HAP-1 (cell line): Measurements from ENCODE around the gene MARCHF6.
"Not testable (repeated sequence)": the region's sequence is repeated elsewhere in the genome, so short reads cannot be mapped to it uniquely, and the experiment has no call there.

Source experiments
- DNase-seq, 2 experiments: peaks; one replicate each; pipeline ENCODE4 v3.0.0-alpha.2; 2016 to 2020; ENCODE audit warnings: low spot score in 2 of 2
- H3K27me3 ChIP-seq: fragments of 250-450 bp; sonication (Bioruptor Pico); 2 replicates; pipeline ENCODE4 v1.5.1; 2020; ENCODE audit warnings: low read depth, mild to moderate bottlenecking, moderate library complexity
- H3K36me3 ChIP-seq: fragments of 250-450 bp; sonication (Bioruptor Pico); replicated peaks from 2 replicates; pipeline ENCODE4 v1.5.1; 2020; ENCODE audit warnings: mild to moderate bottlenecking
- H3K4me1 ChIP-seq: fragments of 250-450 bp; sonication (Bioruptor Pico); 2 replicates; pipeline ENCODE4 v1.5.1; 2020; ENCODE audit warnings: mild to moderate bottlenecking
- H3K4me3 ChIP-seq: fragments of 250-450 bp; sonication (Bioruptor Pico); 2 replicates; pipeline ENCODE4 v1.5.1; 2020; ENCODE audit warnings: mild to moderate bottlenecking, moderate library complexity
- H3K9me3 ChIP-seq: fragments of 250-450 bp; sonication (Bioruptor Pico); 2 replicates; pipeline ENCODE4 v1.5.1; 2020; ENCODE audit warnings: mild to moderate bottlenecking, moderate library complexity
- in situ Hi-C: fragments of 300-500 bp; cut with MboI; formaldehyde crosslinking; loops from 3 replicates; pipeline ENCODE4 v1.14.3; 2020; ENCODE audit warnings: low sequenced_read_pairs, inconsistent platforms, mixed read lengths

MARCHF6 gene

DNA sequence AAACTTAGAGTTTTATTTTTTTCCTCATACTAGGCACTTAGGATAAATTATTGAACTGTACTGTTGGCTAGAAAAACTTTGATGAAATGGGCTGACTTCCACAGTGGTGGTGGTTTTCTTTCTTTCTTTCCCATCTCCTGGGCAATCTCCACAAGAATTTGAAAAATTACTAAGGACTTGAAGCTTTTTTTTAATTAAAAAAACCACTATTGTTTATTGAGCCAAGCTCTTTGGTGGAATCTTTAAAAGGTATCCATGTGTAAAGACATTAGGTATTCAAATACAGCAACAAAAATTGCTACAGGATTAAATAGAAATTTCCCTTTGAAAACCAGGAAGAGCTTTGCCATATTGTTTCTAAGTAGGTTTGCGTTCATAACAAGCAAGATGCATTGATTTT, 14.1 kb downstream of the MARCHF6 start:
- Histone ChIP-seq H3K4me3 (no peak overlapping the region), H3K36me3 (no peaks in the 10 kb centered on the region), H3K27me3 (no peaks in the 10 kb centered on the region), H3K9me3 (no peaks in the 10 kb centered on the region), H3K4me1 (peaks cover 41% of the 10 kb centered on the region)
- in situ Hi-C loops, result no loop called here
- peak in 1 of 2 experiments; percentile 69 for DNase-seq

DNA sequence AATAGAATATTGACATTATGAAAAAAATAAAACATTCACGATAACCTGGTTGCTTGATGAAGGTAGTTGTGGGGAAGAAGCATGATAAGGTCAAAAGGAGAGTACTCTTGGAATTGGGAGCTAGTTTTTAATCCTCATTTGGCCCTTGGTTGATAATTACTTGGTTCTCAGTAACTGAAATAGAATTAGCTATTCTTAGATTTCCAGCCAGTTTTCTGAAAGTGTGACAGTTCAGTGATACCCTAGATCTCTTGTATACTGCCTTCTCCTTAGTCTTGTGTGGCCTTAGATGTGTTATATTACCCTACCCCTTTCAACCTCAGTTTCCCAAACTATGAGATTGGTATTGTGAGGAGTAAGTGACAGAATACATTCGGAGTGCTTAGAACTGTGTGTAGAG, 17.4 kb downstream of the MARCHF6 start:
- in situ Hi-C loops, result no loop called here
- no peak for DNase-seq
- H3K9me3 ChIP-seq, result no peaks in the 10 kb centered on the region
- no peaks in the 10 kb centered on the region for H3K36me3 ChIP-seq
- H3K27me3 ChIP-seq, result no peaks in the 10 kb centered on the region
- peaks cover 59% of the 10 kb centered on the region for H3K4me1 ChIP-seq
- no peak overlapping the region for H3K4me3 ChIP-seq

DNA sequence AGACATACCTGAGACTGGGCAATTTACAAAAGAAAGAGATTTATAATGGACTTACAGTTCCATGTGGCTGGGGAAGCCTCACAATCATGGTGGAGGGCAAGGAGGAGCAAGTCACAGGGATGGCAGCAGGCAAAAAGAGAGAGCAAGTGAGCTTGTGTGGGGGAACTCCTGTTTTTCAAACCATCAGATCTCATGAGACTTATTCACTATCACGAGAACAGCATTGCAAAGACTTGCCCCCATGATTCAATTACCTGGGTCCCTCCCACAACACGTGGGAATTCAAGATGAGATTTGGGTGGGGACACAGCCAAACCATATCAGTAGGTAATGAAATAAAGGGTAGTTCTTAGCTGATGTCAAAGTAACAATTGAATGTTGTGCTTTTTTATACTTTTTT, 17.9 kb downstream of the MARCHF6 start:
- H3K4me3 ChIP-seq, H3K9me3 ChIP-seq, DNase-seq, H3K36me3 ChIP-seq, in situ Hi-C loops, H3K27me3 ChIP-seq: not testable (repeated sequence)
- H3K4me1 ChIP-seq, result peaks cover 55% of the 10 kb centered on the region

DNA sequence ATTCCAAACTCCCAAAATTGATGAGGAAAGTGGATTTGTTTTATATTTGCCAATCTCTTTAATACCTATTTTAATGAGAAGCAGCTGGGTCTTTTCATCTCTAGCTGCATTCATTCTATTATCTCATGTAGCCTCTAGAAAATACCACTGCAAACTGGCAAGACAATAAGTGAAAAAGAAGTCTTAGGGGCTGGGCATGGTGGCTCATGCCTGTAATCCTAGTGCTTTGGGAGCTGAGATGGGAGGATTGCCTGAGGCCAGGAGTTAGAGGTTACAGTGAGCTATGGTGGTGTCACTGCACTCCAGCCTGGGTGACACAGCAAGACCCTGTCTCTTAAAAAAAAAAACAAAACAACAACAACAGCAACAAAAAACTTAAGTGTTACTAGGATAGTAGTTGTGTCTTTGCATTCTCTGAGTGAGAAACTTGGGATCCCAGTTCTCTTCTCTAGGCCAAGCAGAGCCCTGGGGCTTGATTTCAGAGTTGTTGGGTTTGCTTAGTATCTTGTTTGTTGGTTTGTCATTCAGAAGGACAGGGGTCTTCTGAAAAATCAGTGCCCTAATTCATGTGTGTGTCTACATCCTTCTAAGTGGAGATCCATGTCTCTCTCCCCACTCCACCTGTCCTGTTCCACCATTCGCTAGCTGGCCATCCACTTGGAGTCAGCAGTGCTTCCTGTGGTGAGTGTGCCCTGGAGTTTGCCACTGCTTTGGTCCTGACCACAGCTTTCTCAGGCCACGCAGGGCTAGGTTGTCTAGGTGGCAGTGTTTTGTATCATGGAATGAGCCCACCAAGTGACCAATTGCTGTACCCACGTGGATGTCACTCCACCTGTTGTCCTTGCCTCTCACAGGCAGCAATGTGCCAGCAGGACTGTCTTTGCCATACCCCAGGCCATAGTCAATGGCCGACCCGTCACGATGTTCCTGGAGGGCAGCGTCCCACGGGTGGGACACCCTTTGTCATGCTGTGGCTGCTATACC, 19.5 kb downstream of the MARCHF6 start:
- H3K27me3 ChIP-seq, result no peaks in the 10 kb centered on the region

DNA sequence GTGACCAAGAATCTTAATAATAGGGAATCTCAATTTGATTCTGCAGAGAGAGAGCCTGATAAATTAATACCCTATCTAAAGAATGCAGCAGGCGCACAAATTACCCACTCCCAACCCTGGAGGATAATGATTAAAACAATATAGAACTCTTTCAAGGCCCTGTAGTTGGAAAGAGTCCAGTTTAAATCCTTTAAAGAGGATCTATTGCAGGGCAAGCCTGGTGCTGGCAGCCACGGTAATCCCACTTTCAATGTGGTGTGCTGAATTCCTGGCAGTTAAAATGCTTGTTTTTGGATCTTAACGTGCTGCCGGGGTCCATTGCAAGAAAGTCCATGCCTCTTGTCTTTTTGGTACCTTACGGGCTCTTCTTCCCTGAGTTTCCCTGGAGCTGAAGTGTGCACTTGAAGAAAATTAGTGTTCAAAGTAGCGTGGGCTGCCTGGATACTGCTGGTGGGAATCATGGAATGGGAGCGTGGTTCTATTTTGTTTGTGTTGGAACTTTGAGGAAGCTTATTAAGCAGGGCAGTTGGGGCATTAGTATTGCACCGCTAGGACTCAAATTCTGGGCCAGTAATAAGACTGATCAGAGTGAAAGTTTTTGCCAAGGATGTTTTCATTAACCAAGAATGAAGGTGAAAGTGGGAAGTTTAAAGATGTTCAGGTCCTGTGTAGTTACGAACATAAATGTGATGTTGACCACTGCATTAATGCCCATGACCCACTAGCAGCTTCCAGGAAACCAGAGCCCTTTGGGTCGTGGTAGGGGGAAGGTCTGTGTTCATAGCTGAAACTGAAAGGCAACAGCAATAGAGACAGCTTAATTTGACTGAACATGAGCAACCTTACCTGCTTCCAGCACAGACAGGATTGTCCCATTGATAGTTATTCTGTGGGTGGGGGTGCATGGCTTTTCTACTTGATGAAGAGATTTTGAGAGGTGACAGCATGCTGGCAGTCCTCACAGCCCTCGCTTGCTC, 20.8 kb downstream of the MARCHF6 start:
- DNase-seq, result peak in 1 of 2 experiments; percentile 29

More for the DNA sequence above, 19.5 kb downstream of the MARCHF6 start:
- Histone ChIP-seq H3K4me3 (no peak overlapping the region), H3K36me3 (peaks cover 6% of the 10 kb centered on the region; the same call in 1 of the 2 replicates), H3K9me3 (no peaks in the 10 kb centered on the region), H3K4me1 (peaks cover 42% of the 10 kb centered on the region)
- in situ Hi-C loops, result no loop called here
- DNase-seq, result peak; percentile 64 to 68

DNA sequence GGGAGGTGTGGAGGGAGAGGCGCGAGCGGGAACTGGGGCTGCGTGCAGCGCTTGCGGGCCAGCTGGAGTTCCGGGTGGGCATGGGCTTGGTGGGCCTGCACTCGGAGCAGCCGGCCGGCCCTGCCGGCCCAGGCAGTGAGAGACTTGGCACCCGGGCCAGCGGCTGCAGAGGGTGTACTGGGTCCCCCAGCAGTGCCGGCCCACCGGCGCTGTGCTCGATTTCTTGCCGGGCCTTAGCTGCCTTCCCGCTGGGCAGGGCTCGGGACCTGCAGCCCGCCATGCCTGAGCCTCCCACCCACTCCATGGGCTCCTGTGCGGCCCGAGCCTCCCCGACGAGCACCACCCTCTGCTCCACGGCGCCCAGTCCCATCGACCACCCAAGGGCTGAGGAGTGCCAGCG, 21.7 kb downstream of the MARCHF6 start:
- H3K36me3 ChIP-seq, result peaks cover 12% of the 10 kb centered on the region; the same call in 1 of the 2 replicates
- DNase-seq, in situ Hi-C loops, H3K4me3 ChIP-seq, H3K27me3 ChIP-seq, H3K9me3 ChIP-seq: not testable (repeated sequence)
- peaks cover 39% of the 10 kb centered on the region for H3K4me1 ChIP-seq

More for the DNA sequence above, 20.8 kb downstream of the MARCHF6 start:
- Histone ChIP-seq H3K36me3 (peaks cover 8% of the 10 kb centered on the region; the same call in 1 of the 2 replicates), H3K9me3 (no peaks in the 10 kb centered on the region), H3K4me3 (no peak overlapping the region), H3K27me3 (no peaks in the 10 kb centered on the region), H3K4me1 (peaks cover 39% of the 10 kb centered on the region)
- in situ Hi-C loops, result no loop called here

DNA sequence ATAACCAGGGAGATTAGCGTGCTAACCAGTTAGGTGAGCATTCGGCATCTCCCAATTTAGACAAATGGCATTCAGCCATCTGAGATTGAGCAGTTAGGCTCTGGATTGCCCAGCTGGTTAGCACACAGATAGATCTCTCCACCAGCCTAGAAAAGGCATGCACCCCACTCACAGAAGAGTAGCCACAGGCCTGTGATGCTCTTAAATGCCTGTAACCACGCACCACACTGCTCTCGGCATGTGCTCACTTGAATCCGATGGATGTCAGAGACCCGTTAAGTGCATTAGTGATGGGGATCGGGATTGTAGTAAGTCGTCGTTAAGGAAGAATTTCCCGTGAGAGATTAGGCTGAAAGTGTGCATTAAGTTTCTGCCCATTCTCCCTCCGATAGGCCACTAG, 23.0 kb downstream of the MARCHF6 start:
- H3K4me3 ChIP-seq, result no peak overlapping the region
- DNase-seq, result no peak
- peaks cover 33% of the 10 kb centered on the region for H3K4me1 ChIP-seq
- H3K27me3 ChIP-seq, result no peaks in the 10 kb centered on the region
- H3K9me3 ChIP-seq, result no peaks in the 10 kb centered on the region
- in situ Hi-C loops, result no loop called here
- H3K36me3 ChIP-seq, result peaks cover 16% of the 10 kb centered on the region

DNA sequence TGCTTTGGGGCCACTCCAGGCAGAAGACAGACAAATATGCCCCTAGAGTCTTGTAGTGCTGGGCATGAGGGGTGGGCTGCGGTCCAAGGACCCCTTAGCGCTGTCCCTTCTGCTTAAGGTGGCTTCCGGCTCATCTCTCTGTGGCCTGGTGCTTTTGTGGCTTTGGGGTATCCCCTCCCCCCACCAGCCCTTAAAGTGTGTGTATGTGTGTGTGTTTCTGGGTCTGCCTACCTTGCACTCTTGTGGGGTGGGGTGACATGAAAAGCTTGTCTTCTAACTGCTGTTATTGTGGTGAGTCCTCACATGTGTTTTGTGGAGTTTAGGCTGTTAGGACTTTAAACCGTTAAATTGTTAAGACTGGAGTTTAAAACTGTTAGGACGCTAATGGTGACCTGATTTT, 23.6 kb downstream of the MARCHF6 start:
- H3K27me3 ChIP-seq, result no peaks in the 10 kb centered on the region
- no peaks in the 10 kb centered on the region for H3K9me3 ChIP-seq
- H3K4me3 ChIP-seq, result no peak overlapping the region
- peaks cover 21% of the 10 kb centered on the region for H3K36me3 ChIP-seq
- DNase-seq, result no peak
- peaks cover 30% of the 10 kb centered on the region for H3K4me1 ChIP-seq
- in situ Hi-C loops, result no loop called here

DNA sequence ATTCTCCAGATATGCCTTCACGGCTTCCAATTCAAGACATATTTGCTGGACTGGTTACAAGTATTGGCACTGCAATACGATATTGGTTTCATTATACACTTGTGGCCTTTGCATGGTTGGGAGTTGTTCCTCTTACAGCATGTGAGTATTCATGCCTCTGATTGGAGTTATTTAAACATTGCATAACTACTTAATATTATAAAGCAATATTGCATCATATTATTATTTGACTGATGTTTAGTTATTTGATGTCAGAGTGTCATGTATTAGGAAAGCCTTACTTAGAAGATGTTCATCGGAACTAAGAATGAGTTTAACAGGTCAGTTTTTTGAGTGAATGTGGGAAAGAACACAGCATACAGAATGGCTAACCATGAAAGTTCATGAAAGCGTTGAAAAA, 28.3 kb downstream of the MARCHF6 start:
- no peaks in the 10 kb centered on the region for H3K9me3 ChIP-seq
- peaks cover 22% of the 10 kb centered on the region for H3K36me3 ChIP-seq
- in situ Hi-C loops, result no loop called here
- H3K27me3 ChIP-seq, result no peaks in the 10 kb centered on the region
- peaks cover 6% of the 10 kb centered on the region; the same call in 1 of the 2 replicates for H3K4me1 ChIP-seq
- DNase-seq, result no peak
- no peak overlapping the region for H3K4me3 ChIP-seq

DNA sequence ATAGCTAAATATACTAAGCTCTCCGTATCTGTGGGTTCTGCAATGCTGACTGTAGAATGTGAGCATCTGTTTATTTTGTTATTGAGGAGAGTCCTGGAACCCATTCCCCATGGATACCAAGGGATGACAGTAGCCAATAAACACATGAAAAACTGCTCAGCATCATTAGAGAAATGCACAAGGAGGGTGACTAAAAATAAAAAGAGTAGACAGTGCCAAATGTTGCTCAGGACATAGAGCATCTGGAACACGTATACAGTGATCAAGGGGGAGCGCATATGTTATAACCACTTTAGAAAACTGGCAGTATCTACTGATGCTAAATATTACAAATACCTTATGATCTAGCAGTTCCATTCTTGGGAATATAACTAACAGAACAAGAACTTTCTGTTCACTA, 31.0 kb downstream of the MARCHF6 start:
- H3K4me3 ChIP-seq, result no peak overlapping the region
- no peak for DNase-seq
- no peaks in the 10 kb centered on the region for H3K4me1 ChIP-seq
- in situ Hi-C loops, result no loop called here
- no peaks in the 10 kb centered on the region for H3K9me3 ChIP-seq
- no peaks in the 10 kb centered on the region for H3K27me3 ChIP-seq
- peaks cover 20% of the 10 kb centered on the region for H3K36me3 ChIP-seq

DNA sequence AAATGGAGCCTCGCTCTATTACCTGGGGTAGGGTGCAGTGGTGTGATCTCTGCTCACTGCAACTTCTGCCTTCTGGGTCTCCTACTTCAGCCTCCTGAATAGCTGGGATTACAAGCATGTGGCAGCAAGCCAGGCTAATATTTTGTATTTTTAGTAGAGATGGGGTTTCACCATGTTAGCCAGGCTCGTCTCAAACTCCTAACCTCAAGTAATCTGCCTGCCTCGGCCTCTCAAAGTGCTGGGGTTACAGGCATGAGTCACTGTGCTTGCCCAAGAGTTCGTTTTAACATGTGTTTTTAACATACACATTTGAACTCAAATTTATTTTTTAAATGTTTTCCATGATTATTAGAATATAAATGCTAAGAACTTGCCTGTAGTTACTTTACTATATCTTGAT, 34.2 kb downstream of the MARCHF6 start:
- H3K36me3 ChIP-seq, result peaks cover 21% of the 10 kb centered on the region
- no peaks in the 10 kb centered on the region for H3K27me3 ChIP-seq
- no peaks in the 10 kb centered on the region for H3K4me1 ChIP-seq
- in situ Hi-C loops, result no loop called here
- DNase-seq, result no peak
- no peak overlapping the region for H3K4me3 ChIP-seq
- no peaks in the 10 kb centered on the region for H3K9me3 ChIP-seq

DNA sequence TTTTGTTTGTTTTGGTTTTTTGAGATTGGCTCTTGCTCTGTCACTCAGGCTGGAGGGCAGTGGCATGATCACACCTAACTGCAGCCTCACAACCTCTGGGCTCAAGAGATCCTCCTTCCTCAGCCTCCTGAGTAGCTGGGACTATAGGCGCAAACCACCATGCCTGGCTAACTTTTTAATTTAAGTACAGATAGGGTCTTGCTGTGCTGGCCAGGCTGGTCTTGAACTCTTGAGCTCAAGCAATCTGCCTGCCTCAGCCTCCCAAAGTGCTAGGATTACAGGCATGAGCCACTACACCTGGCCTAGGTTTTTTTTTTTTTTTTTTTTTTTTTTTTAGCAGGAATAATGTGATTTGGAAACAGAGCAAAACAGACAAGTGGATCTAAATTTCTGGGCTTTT, 37.6 kb downstream of the MARCHF6 start:
- in situ Hi-C loops, result no loop called here
- peaks cover 40% of the 10 kb centered on the region for H3K36me3 ChIP-seq
- no peaks in the 10 kb centered on the region for H3K9me3 ChIP-seq
- H3K4me1 ChIP-seq, result no peaks in the 10 kb centered on the region
- no peaks in the 10 kb centered on the region for H3K27me3 ChIP-seq
- DNase-seq, result no peak
- H3K4me3 ChIP-seq, result no peak overlapping the region

DNA sequence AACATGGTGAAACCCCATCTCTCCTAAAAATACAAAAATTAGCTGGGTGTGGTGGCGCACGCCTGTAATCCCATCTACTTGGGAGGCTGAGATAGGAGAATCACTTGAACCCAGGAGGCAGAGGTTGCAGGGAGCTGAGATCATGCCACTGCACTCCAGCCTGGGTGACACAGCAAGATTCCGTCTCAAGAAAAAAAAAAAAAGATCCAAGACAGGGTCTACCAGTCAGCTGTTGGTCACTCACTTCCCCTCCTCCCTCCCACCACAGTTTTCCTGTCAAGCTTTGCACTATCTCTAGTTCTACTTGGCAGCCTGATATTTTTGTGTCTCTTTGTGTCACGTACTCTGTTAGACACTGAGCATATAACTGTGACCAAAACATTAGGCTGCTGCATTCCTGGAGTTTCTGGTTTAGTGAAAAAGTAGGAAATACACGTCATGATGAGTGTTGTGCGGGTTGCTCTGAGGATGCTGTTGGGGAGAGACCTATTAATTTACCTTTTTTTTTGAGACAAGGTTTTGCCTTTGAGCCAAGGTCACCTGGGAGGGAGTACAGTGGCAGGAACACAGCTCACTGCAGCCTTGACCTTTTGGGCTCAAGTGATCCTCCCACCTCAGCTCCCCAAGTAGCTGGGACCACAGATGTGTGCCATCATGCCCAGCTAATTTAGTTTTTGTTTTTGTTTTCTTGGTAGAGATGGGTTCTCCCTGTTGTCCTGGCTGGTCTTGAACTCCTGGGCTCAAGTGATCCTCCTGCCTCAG, 39.3 kb downstream of the MARCHF6 start:
- H3K9me3 ChIP-seq, H3K4me1 ChIP-seq, H3K27me3 ChIP-seq, H3K4me3 ChIP-seq, in situ Hi-C loops, DNase-seq: not testable (repeated sequence)
- peaks cover 41% of the 10 kb centered on the region for H3K36me3 ChIP-seq
